A673 (cell line): ENCODE data around the gene PFKFB4. TPM values are rescaled to one million over a fixed set of nuclear protein-coding genes. Genes with fewer than 3 reads are reported as not detected.

Source experiments
- BruUV-seq: library from RNA; stranded (reverse); fragments of 400-500 nt; replicated peaks from 2 replicates; lab custom pipeline; 2021; lab: Mats Ljungman, UMichigan
- CTCF ChIA-PET: fragments of 300-600 bp; sonication (Branson Sonifier 250); formaldehyde crosslinking; loops from one replicate; lab custom pipeline; 2022; ENCODE audit warnings: antibody characterized with exemption; lab: Charles Lee
- POLR2A ChIA-PET: fragments of 300-600 bp; sonication (Branson Sonifier 250); formaldehyde crosslinking; loops from one replicate; lab custom pipeline; 2022; ENCODE audit warnings: antibody characterized with exemption; ENCODE audit not compliant: low non-redundant PET; lab: Charles Lee
- DNase-seq: peaks from one replicate; pipeline ENCODE4 v3.0.0-alpha.2; 2015; ENCODE audit warnings: low spot score
- H3K27ac ChIP-seq: fragments of 200-600 bp; sonication (generic); 2 replicates; pipeline ENCODE4 v1.5.1; 2016; ENCODE audit warnings: mixed run types, low read depth, mild to moderate bottlenecking, mixed read lengths, antibody characterized with exemption, low read length; ENCODE audit not compliant: poor library complexity, severe bottlenecking
- H3K27me3 ChIP-seq: fragments of 200-600 bp; sonication (generic); replicated peaks from 2 replicates; pipeline ENCODE4 v1.6.1; 2017; ENCODE audit warnings: mixed run types, low read depth, mild to moderate bottlenecking, mixed read lengths, antibody characterized with exemption, low read length; ENCODE audit not compliant: insufficient read depth, poor library complexity
- H3K36me3 ChIP-seq: fragments of 200-600 bp; sonication (generic); 2 replicates; pipeline ENCODE4 v1.6.1; 2016; ENCODE audit warnings: mixed run types, mild to moderate bottlenecking, mixed read lengths, antibody characterized with exemption, low read length; ENCODE audit not compliant: insufficient read depth, poor library complexity, severe bottlenecking
- H3K4me1 ChIP-seq: fragments of 200-600 bp; sonication (generic); 2 replicates; pipeline ENCODE4 v1.6.1; 2017; ENCODE audit warnings: mixed run types, mild to moderate bottlenecking, mixed read lengths, antibody characterized with exemption, low read length; ENCODE audit not compliant: insufficient read depth, poor library complexity, severe bottlenecking
- H3K4me3 ChIP-seq: fragments of 200-600 bp; sonication (generic); 2 replicates; pipeline ENCODE4 v1.5.1; 2016; ENCODE audit warnings: low read depth, mixed run types, mild to moderate bottlenecking, mixed read lengths, low read length; ENCODE audit not compliant: poor library complexity, severe bottlenecking
- H3K9me3 ChIP-seq: fragments of 200-600 bp; sonication (generic); 2 replicates; pipeline ENCODE4 v1.6.1; 2016; ENCODE audit warnings: mixed run types, low read depth, mild to moderate bottlenecking, mixed read lengths, antibody characterized with exemption, low read length; ENCODE audit not compliant: poor library complexity, severe bottlenecking
- CTCF ChIP-seq: fragments of 300-800, 200-600 bp; sonication (generic); conservative IDR thresholded peaks from 2 replicates; pipeline ENCODE4 v1.5.1; 2017; ENCODE audit warnings: low read depth, mild to moderate bottlenecking, antibody characterized with exemption, low read length, moderate library complexity, mixed read lengths
- EZH2 ChIP-seq: fragments of 200-600 bp; sonication (generic); IDR thresholded peaks from 2 replicates; pipeline ENCODE4 v1.6.1; 2017; ENCODE audit warnings: borderline replicate concordance, low read depth, mild to moderate bottlenecking, mixed read lengths, antibody characterized with exemption, low read length; ENCODE audit not compliant: poor library complexity, severe bottlenecking
- intact Hi-C: fragments of 100-400 bp; cut with micrococcal nuclease; formaldehyde crosslinking; loops from one replicate; pipeline ENCODE4 v1.10.0; 2022; ENCODE audit not compliant: unreplicated experiment
- total RNA-seq: library from RNA; stranded (reverse); gene quantifications from 2 replicates; pipeline ENCODE4 v1.2.3, GENCODE V29; 2021

PFKFB4 gene
- total RNA-seq, 1 experiment from 2014 or later = 5.0 TPM

GRCh38 chr3:48528754-48529153 is 27.8 kb downstream of the PFKFB4 start:
- TF ChIP-seq EZH2 (no peak), CTCF (no peak)
- POLR2A ChIA-PET = no interaction called here
- no TSS peak for BruUV-seq
- H3K4me1 ChIP-seq = no peaks in the 10 kb centered on the region
- no peaks in the 10 kb centered on the region for H3K9me3 ChIP-seq
- no peaks in the 10 kb centered on the region for H3K27me3 ChIP-seq
- H3K36me3 ChIP-seq = no peaks in the 10 kb centered on the region
- CTCF ChIA-PET = no interaction called here
- no peak overlapping the region for H3K4me3 ChIP-seq
- H3K27ac ChIP-seq = no peak overlapping the region
- intact Hi-C loops = no loop called here
- DNase-seq = no peak

DNA sequence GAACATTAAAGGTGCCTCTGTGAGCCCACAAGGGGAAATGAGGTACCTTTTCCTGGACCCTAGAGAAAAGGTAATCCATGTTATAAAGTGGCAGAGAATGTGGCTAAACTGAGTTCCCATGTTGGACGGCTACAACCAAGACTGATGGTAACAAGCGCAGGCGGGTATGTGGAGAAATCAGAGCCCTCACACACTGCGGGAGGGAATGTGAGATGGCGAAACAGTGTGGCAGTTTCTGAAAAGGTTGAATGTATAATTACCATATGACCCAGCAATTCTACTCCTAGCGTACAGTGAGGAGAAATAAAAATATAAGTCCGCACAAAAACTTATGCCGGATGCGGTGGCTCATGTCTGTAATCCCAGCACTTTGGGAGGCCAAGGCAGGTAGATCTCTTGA is 28.6 kb downstream of the PFKFB4 start:
- no peaks in the 10 kb centered on the region for H3K27me3 ChIP-seq
- H3K9me3 ChIP-seq = no peaks in the 10 kb centered on the region
- DNase-seq = no peak
- no peak overlapping the region for H3K27ac ChIP-seq
- no peaks in the 10 kb centered on the region for H3K36me3 ChIP-seq
- H3K4me1 ChIP-seq = no peaks in the 10 kb centered on the region
- no peak overlapping the region for H3K4me3 ChIP-seq
- intact Hi-C loops = no loop called here
- no peak for TF ChIP-seq CTCF
- TF ChIP-seq EZH2 = no peak
- no TSS peak for BruUV-seq
- ChIA-PET CTCF (no interaction called here), POLR2A (no interaction called here)

DNA sequence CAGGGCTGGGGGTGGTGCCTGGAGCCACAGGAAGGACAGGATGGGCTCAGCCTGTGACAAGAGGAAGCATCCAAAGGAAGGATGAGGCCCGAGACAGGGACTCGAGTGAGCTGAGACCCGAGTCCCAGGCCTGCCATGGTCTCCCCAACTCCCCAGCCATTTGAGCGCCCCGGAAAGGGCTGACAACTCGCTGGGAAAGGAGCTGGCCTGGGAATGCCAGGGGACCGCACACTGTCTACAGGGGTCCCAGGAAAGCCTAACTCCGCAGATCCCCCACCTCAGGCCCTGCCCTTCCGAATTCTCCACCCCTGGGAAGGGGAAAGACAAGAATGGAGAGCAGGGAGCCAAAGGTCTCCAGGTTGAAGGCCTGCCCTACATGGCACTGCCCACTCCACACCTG is 31.6 kb downstream of the PFKFB4 start:
- Histone ChIP-seq H3K27ac (no peak overlapping the region), H3K4me3 (no peak overlapping the region), H3K27me3 (no peaks in the 10 kb centered on the region), H3K36me3 (no peaks in the 10 kb centered on the region), H3K4me1 (no peaks in the 10 kb centered on the region), H3K9me3 (no peaks in the 10 kb centered on the region)
- intact Hi-C loops = no loop called here
- ChIA-PET POLR2A (no interaction called here), CTCF (no interaction called here)
- no TSS peak for BruUV-seq
- TF ChIP-seq CTCF = no peak
- no peak for TF ChIP-seq EZH2
- no peak for DNase-seq
